DOHH2 (cell line): Measurements from ENCODE around the gene RPL9.

Experiments used
- H3F3A ChIP-seq: fragments of 200-600 bp; sonication (generic), shearing (Covaris generic); 2 replicates; pipeline ENCODE4 v1.6.0; 2016; ENCODE audit warnings: antibody characterized with exemption, mild to moderate bottlenecking; ENCODE audit not compliant: control insufficient read depth, insufficient read depth
- H3K27ac ChIP-seq: fragments of 200-600 bp; sonication (generic); 2 replicates; pipeline ENCODE4 v1.5.1; 2014; ENCODE audit warnings: low read depth, mild to moderate bottlenecking, low read length, moderate library complexity
- H3K27me3 ChIP-seq: fragments of 200-600 bp; sonication (generic); 2 replicates; pipeline ENCODE4 v1.6.1; 2014; ENCODE audit warnings: mild to moderate bottlenecking, low read length, mixed read lengths; ENCODE audit not compliant: control insufficient read depth
- H3K36me3 ChIP-seq: fragments of 200-600 bp; sonication (generic); 2 replicates; pipeline ENCODE4 v1.6.1; 2014; ENCODE audit warnings: mild to moderate bottlenecking, low read length, moderate library complexity, mixed read lengths; ENCODE audit not compliant: control insufficient read depth
- H3K4me1 ChIP-seq: fragments of 200-600 bp; sonication (generic); 2 replicates; pipeline ENCODE4 v1.6.1; 2014; ENCODE audit warnings: mild to moderate bottlenecking, low read length, mixed read lengths; ENCODE audit not compliant: control insufficient read depth
- H3K4me2 ChIP-seq: fragments of 200-600 bp; sonication (generic); 2 replicates; pipeline ENCODE4 v1.6.0; 2014; ENCODE audit warnings: mild to moderate bottlenecking, low read length, moderate library complexity
- H3K4me3 ChIP-seq: fragments of 200-600 bp; sonication (generic); 2 replicates; pipeline ENCODE4 v1.5.1; 2014; ENCODE audit warnings: mild to moderate bottlenecking, low read length, mixed read lengths
- H3K79me2 ChIP-seq: fragments of 200-600 bp; sonication (generic); 2 replicates; pipeline ENCODE4 v1.6.1; 2014; ENCODE audit warnings: mild to moderate bottlenecking, low read length, mixed read lengths; ENCODE audit not compliant: control insufficient read depth
- H3K9me2 ChIP-seq: fragments of 200-600 bp; sonication (generic); replicated peaks from 2 replicates; pipeline ENCODE4 v1.6.1; 2014; ENCODE audit warnings: mild to moderate bottlenecking, low read length, mixed read lengths; ENCODE audit not compliant: control insufficient read depth
- H3K9me3 ChIP-seq: fragments of 200-600 bp; sonication (generic); 2 replicates; pipeline ENCODE4 v1.6.1; 2014; ENCODE audit warnings: antibody characterized with exemption, low read length, mixed read lengths; ENCODE audit not compliant: control insufficient read depth, insufficient read depth
- H4K20me1 ChIP-seq: fragments of 200-600 bp; sonication (generic); 2 replicates; pipeline ENCODE4 v1.6.0; 2014; ENCODE audit warnings: low read depth, mild to moderate bottlenecking, antibody characterized with exemption, low read length, moderate library complexity; ENCODE audit not compliant: control insufficient read depth, insufficient read depth
- EZH2phosphoT487 ChIP-seq: fragments of 200-600 bp; sonication (generic); IDR thresholded peaks from 2 replicates; pipeline ENCODE4 v1.6.1; 2017; ENCODE audit warnings: borderline replicate concordance, mild to moderate bottlenecking, antibody characterized with exemption, low read length, moderate library complexity, mixed read lengths
- TF ChIP-seq, protein P1 (sequence below): fragments of 200-600 bp; sonication (generic); IDR thresholded peaks from one replicate; pipeline ENCODE4 v1.5.1; 2014; ENCODE audit warnings: antibody characterized with exemption, mild to moderate bottlenecking, low read depth, low read length; ENCODE audit not compliant: poor library complexity, severe bottlenecking

RPL9 gene

DNA sequence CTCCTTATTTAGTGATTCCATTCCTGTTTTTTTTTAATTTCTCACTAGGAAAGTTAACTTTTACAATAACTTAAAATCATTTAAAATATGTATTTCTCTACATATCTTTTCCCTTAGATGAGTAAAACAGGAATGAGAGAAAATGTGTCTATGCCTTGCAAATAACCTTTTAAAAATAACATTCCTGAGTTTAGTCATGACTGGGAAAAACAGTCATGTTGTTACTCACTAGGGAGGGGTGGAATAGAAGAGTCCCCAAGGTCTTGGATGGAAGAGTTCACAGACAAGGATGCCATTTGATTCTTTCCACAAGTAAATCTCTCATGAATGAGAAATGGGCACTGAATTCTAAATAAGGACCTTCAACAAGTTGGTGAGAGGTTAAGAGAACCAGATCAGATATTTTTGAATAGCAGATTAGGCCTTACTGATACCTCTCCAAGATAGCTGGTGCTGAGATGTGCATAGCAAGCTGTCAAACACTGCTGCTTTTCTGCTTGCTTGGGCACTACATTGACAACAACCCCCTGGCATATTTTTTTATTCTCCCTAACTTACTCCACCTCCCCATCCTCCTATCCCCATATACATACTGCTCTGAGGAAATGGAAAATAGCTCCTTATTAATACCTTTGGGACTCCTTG, 43.4 kb upstream of the RPL9 start:
- Histone ChIP-seq H3K4me2 (no peak overlapping the region), H3K27ac (no peak overlapping the region), H3K4me3 (no peak overlapping the region), H3K79me2 (no peaks in the 10 kb centered on the region), H3F3A (no peaks in the 10 kb centered on the region), H3K9me2 (no peaks in the 10 kb centered on the region), H3K4me1 (no peaks in the 10 kb centered on the region), H4K20me1 (no peaks in the 10 kb centered on the region), H3K9me3 (no peaks in the 10 kb centered on the region), H3K27me3 (no peaks in the 10 kb centered on the region), H3K36me3 (peaks cover 36% of the 10 kb centered on the region)
- TF ChIP-seq EZH2phosphoT487: no peak
- TF ChIP-seq, protein P1, sequence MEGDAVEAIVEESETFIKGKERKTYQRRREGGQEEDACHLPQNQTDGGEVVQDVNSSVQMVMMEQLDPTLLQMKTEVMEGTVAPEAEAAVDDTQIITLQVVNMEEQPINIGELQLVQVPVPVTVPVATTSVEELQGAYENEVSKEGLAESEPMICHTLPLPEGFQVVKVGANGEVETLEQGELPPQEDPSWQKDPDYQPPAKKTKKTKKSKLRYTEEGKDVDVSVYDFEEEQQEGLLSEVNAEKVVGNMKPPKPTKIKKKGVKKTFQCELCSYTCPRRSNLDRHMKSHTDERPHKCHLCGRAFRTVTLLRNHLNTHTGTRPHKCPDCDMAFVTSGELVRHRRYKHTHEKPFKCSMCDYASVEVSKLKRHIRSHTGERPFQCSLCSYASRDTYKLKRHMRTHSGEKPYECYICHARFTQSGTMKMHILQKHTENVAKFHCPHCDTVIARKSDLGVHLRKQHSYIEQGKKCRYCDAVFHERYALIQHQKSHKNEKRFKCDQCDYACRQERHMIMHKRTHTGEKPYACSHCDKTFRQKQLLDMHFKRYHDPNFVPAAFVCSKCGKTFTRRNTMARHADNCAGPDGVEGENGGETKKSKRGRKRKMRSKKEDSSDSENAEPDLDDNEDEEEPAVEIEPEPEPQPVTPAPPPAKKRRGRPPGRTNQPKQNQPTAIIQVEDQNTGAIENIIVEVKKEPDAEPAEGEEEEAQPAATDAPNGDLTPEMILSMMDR: no peak

DNA sequence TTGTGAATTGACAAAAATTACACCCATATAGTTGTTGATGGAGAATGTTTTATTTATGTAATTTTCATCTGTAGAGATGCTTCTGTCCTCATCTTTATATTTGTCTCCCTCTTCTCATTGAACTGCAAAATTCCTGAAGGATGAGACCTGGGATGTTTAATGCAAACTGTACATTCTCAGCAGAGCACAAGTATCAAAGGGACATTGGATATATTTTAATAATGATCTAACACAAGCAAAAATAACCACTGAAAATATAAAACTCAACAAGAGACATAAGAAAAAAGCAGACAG, 40.0 kb upstream of the RPL9 start:
- Histone ChIP-seq H4K20me1 (no peaks in the 10 kb centered on the region), H3K36me3 (peaks cover 16% of the 10 kb centered on the region), H3K4me2 (no peak overlapping the region), H3K27me3 (no peaks in the 10 kb centered on the region), H3K4me1 (no peaks in the 10 kb centered on the region), H3K27ac (no peak overlapping the region), H3K4me3 (no peak overlapping the region), H3K9me3 (no peaks in the 10 kb centered on the region), H3K9me2 (no peaks in the 10 kb centered on the region), H3F3A (no peaks in the 10 kb centered on the region), H3K79me2 (no peaks in the 10 kb centered on the region)
- TF ChIP-seq, protein P1: no peak
- TF ChIP-seq EZH2phosphoT487: no peak

DNA sequence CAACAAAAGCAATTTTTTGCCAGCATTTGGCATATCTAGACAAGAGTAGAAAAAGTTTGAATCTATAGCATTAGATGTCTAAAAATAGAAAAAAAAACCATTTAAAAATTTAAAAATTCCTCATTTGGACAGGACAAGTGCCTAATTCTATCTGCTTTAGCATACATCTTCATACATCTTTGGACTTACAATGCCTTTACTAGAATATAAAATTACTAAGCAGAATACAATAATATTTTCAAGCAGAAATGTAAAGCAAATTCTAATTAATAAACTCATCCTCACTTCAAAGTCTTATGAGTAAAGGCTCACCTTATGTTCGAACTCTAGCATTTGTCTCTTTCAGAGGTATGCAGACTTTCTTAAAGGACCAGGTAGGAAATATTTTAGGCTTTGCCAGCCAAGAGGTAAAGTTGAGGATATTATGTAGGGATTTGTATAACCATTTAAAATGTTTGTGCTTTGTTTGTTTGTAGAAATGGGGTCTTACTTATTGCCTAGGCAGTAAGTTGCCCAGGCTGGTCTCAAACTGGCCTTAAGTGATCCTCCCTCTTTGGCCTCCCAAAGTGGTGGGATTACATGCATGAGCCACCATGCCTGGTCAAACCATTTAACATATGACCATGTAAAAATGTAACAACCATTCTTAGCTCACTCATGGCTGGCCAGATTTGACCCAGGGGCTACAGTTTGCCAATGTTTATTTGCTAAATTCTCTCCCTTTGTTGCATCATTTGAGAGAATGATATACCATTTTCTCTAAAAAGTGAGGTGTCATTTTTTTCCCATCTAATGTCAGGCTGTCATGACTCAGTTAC, 39.4 kb upstream of the RPL9 start:
- Histone ChIP-seq H3K9me3 (no peaks in the 10 kb centered on the region), H3K9me2 (no peaks in the 10 kb centered on the region), H3K36me3 (peaks cover 10% of the 10 kb centered on the region), H3K27me3 (no peaks in the 10 kb centered on the region), H4K20me1 (no peaks in the 10 kb centered on the region), H3F3A (no peaks in the 10 kb centered on the region), H3K79me2 (no peaks in the 10 kb centered on the region), H3K4me1 (no peaks in the 10 kb centered on the region), H3K27ac (no peak overlapping the region), H3K4me2 (no peak overlapping the region), H3K4me3 (no peak overlapping the region)
- no peak for TF ChIP-seq EZH2phosphoT487
- TF ChIP-seq, protein P1: no peak
